Natural killer cell treated with Interleukin-12 subunit alpha and Interleukin-12 subunit beta and Interleukin-15 and Interleukin-18, amount 100 ng/mL, for 72 hours (primary cell): ENCODE measurements around the gene NRIP2. TPM values are rescaled to one million over a fixed set of nuclear protein-coding genes. Genes with fewer than 3 reads are reported as not detected.
A peak's percentile ranks its signal among the peaks of the same experiment; 100 is the strongest.
"Not testable (repeated sequence)": the region's sequence is repeated elsewhere in the genome, so short reads cannot be mapped to it uniquely, and the experiment has no call there.

ENCODE experiments used
- ATAC-seq, 2 donors: fragments of 150-1000 bp; cut with Tn5 transposase in 1 of 2; sonication (Bioruptor Pico), chemical (Tn5 transposase) in 1 of 2; 2 replicates each; pipeline ENCODE4 v1.10.0; 2021
- DNase-seq: peaks from one replicate; pipeline ENCODE4 v3.0.0; 2022; ENCODE audit warnings: low spot score
- H3K27ac Mint-ChIP-seq, 2 donors: 1 replicate in 1 of 2; 2 replicates in 1 of 2; pipeline ENCODE4 v1.8.0; 2022; ENCODE audit warnings: mixed read lengths in 2 of 2, mild to moderate bottlenecking in 1 of 2, moderate library complexity in 1 of 2
- H3K27me3 Mint-ChIP-seq, 2 donors: 1 replicate in 1 of 2; 2 replicates in 1 of 2; pipeline ENCODE4 v1.8.0; 2022; ENCODE audit warnings: mixed read lengths in 2 of 2
- H3K36me3 Mint-ChIP-seq: one replicate; pipeline ENCODE4 v1.8.0; 2022; ENCODE audit warnings: mixed read lengths
- H3K4me1 Mint-ChIP-seq, 2 donors: 1 replicate in 1 of 2; 2 replicates in 1 of 2; pipeline ENCODE4 v1.8.0; 2022; ENCODE audit warnings: low read depth in 2 of 2, mixed read lengths in 2 of 2, mild to moderate bottlenecking in 1 of 2
- H3K4me3 Mint-ChIP-seq: one replicate; pipeline ENCODE4 v1.8.0; 2022; ENCODE audit warnings: mixed read lengths
- H3K9me3 Mint-ChIP-seq: 2 replicates; pipeline ENCODE4 v1.8.0; 2022; ENCODE audit warnings: mixed read lengths
- total RNA-seq, 2 donors: library from RNA; stranded (reverse); gene quantifications; one replicate each; pipeline ENCODE4 v1.2.3, GENCODE V29; 2022

The NRIP2 gene
- total RNA-seq, result not detected

- no peak within 1 kb of the TSS for H3K4me3 Mint-ChIP-seq
- no peak for ATAC-seq
- DNase-seq, result no peak
- H3K27ac Mint-ChIP-seq, result no peak within 1 kb of the TSS
- no peaks in the 10 kb centered on the region for H3K9me3 Mint-ChIP-seq
- peaks cover 0 to 2% of the 10 kb centered on the region in 2 donors for H3K27me3 Mint-ChIP-seq
- no peaks in the 10 kb centered on the region for H3K36me3 Mint-ChIP-seq
- H3K4me1 Mint-ChIP-seq, result peaks cover 0 to 13% of the 10 kb centered on the region in 2 donors
Measured at GRCh38 chr12:2834581-2835491, at the start of gene NRIP2. NRIP2 (minus strand) TSS chr12:2835035; CDS start chr12:2834983, 52 bp downstream.

GRCh38 chr12:2879853-2880252 lies 45.0 kb upstream of the NRIP2 start:
- ATAC-seq (no peak), DNase-seq (no peak)
- H3K27me3 Mint-ChIP-seq, result no peaks in the 10 kb centered on the region
- peaks cover 16% of the 10 kb centered on the region for H3K36me3 Mint-ChIP-seq
- peaks cover 26 to 30% of the 10 kb centered on the region in 2 donors for H3K4me1 Mint-ChIP-seq
- peak overlapping the region; percentile 94 for H3K4me3 Mint-ChIP-seq
- peak overlapping the region; percentile 72 to 81 for H3K27ac Mint-ChIP-seq
- H3K9me3 Mint-ChIP-seq, result no peaks in the 10 kb centered on the region

- H3K9me3 Mint-ChIP-seq, result no peaks in the 10 kb centered on the region
- no peak for DNase-seq
- peak overlapping the region; percentile 72 to 81 for H3K27ac Mint-ChIP-seq
- H3K4me1 Mint-ChIP-seq, result peaks cover 23 to 26% of the 10 kb centered on the region in 2 donors
- H3K4me3 Mint-ChIP-seq, result peak overlapping the region; percentile 94
- ATAC-seq, result no peak
- peaks cover 16% of the 10 kb centered on the region for H3K36me3 Mint-ChIP-seq
- no peaks in the 10 kb centered on the region for H3K27me3 Mint-ChIP-seq
Measured at GRCh38 chr12:2877953-2878732, 43.3 kb upstream of the NRIP2 start.

- H3K27me3 Mint-ChIP-seq, result no peaks in the 10 kb centered on the region
- peaks cover 16% of the 10 kb centered on the region for H3K36me3 Mint-ChIP-seq
- H3K4me1 Mint-ChIP-seq, result peaks cover 23 to 26% of the 10 kb centered on the region in 2 donors
- H3K27ac Mint-ChIP-seq, result peak within 1 kb of the TSS; percentile 72 to 81
- H3K4me3 Mint-ChIP-seq, result peak within 1 kb of the TSS; percentile 94
- peak; percentile 90 to 94 for ATAC-seq
- peak; percentile 87 for DNase-seq
- no peaks in the 10 kb centered on the region for H3K9me3 Mint-ChIP-seq
Measured at GRCh38 chr12:2877047-2877952, 42.5 kb upstream of the NRIP2 start, which contains the start of the genes FOXM1 and RHNO1. FOXM1 (minus strand) TSS chr12:2877174; CDS start chr12:2874478, 2,696 bp downstream. RHNO1 (plus strand) TSS chr12:2877223; CDS start chr12:2885367, 8,144 bp downstream.

GRCh38 chr12:2876431-2877046 lies 41.7 kb upstream of the NRIP2 start:
- DNase-seq (no peak), ATAC-seq (peak in 1 of 2 donors; percentile 72)
- no peaks in the 10 kb centered on the region for H3K27me3 Mint-ChIP-seq
- peak overlapping the region; percentile 72 to 81 for H3K27ac Mint-ChIP-seq
- peaks cover 16% of the 10 kb centered on the region for H3K36me3 Mint-ChIP-seq
- no peaks in the 10 kb centered on the region for H3K9me3 Mint-ChIP-seq
- H3K4me3 Mint-ChIP-seq, result peak overlapping the region; percentile 94
- peaks cover 23 to 26% of the 10 kb centered on the region in 2 donors for H3K4me1 Mint-ChIP-seq

GRCh38 chr12:2868986-2869632 lies 34.3 kb upstream of the NRIP2 start:
- H3K4me1 Mint-ChIP-seq, H3K27me3 Mint-ChIP-seq, H3K9me3 Mint-ChIP-seq, ATAC-seq, H3K4me3 Mint-ChIP-seq, H3K36me3 Mint-ChIP-seq, DNase-seq: not testable (repeated sequence)
- peak overlapping the region in 1 of 2 donors; percentile 75 for H3K27ac Mint-ChIP-seq

- DNase-seq, result no peak
- peaks cover 12% of the 10 kb centered on the region for H3K36me3 Mint-ChIP-seq
- no peak overlapping the region for H3K4me3 Mint-ChIP-seq
- ATAC-seq, result no peak
- H3K4me1 Mint-ChIP-seq, result peaks cover 4 to 5% of the 10 kb centered on the region in 2 donors
- H3K27me3 Mint-ChIP-seq, result no peaks in the 10 kb centered on the region
- no peaks in the 10 kb centered on the region for H3K9me3 Mint-ChIP-seq
- no peak overlapping the region for H3K27ac Mint-ChIP-seq
Measured at GRCh38 chr12:2864198-2864597, 29.4 kb upstream of the NRIP2 start.

GRCh38 chr12:2863402-2863801 lies 28.6 kb upstream of the NRIP2 start:
- ATAC-seq, H3K9me3 Mint-ChIP-seq, H3K4me1 Mint-ChIP-seq, H3K4me3 Mint-ChIP-seq, H3K27me3 Mint-ChIP-seq, H3K27ac Mint-ChIP-seq, DNase-seq: not testable (repeated sequence)
- H3K36me3 Mint-ChIP-seq, result peaks cover 12% of the 10 kb centered on the region

- H3K27me3 Mint-ChIP-seq, result no peaks in the 10 kb centered on the region
- peaks cover 4 to 5% of the 10 kb centered on the region in 2 donors for H3K4me1 Mint-ChIP-seq
- no peaks in the 10 kb centered on the region for H3K9me3 Mint-ChIP-seq
- ATAC-seq (no peak), DNase-seq (no peak)
- H3K4me3 Mint-ChIP-seq, result no peak overlapping the region
- peaks cover 12% of the 10 kb centered on the region for H3K36me3 Mint-ChIP-seq
- no peak overlapping the region for H3K27ac Mint-ChIP-seq
Measured at GRCh38 chr12:2862876-2863275, 28.0 kb upstream of the NRIP2 start.

GRCh38 chr12:2860170-2860569 lies 25.3 kb upstream of the NRIP2 start:
- H3K4me1 Mint-ChIP-seq, result no peaks in the 10 kb centered on the region
- ATAC-seq (no peak), DNase-seq (no peak)
- H3K9me3 Mint-ChIP-seq, result no peaks in the 10 kb centered on the region
- H3K27ac Mint-ChIP-seq, result no peak overlapping the region
- H3K36me3 Mint-ChIP-seq, result peaks cover 7% of the 10 kb centered on the region
- no peaks in the 10 kb centered on the region for H3K27me3 Mint-ChIP-seq
- H3K4me3 Mint-ChIP-seq, result no peak overlapping the region

- no peak overlapping the region for H3K4me3 Mint-ChIP-seq
- no peak for DNase-seq
- peak in 1 of 2 donors; percentile 10 for ATAC-seq
- no peaks in the 10 kb centered on the region for H3K4me1 Mint-ChIP-seq
- H3K27me3 Mint-ChIP-seq, result no peaks in the 10 kb centered on the region
- H3K9me3 Mint-ChIP-seq, result no peaks in the 10 kb centered on the region
- H3K27ac Mint-ChIP-seq, result no peak overlapping the region
- H3K36me3 Mint-ChIP-seq, result peaks cover 7% of the 10 kb centered on the region
Measured at GRCh38 chr12:2858944-2859421, 24.1 kb upstream of the NRIP2 start.

GRCh38 chr12:2858334-2858733 lies 23.5 kb upstream of the NRIP2 start:
- Mint-ChIP-seq H3K4me1 (no peaks in the 10 kb centered on the region), H3K27me3 (no peaks in the 10 kb centered on the region)
- no peak for ATAC-seq

More at GRCh38 chr12:2858334-2858733, 23.5 kb upstream of the NRIP2 start:
- Mint-ChIP-seq H3K4me3 (no peak overlapping the region), H3K27ac (no peak overlapping the region), H3K36me3 (peaks cover 7% of the 10 kb centered on the region), H3K9me3 (no peaks in the 10 kb centered on the region)
- no peak for DNase-seq
